Heart right ventricle (tissue), 16 donors: ENCODE data around the gene BIVM. TPM values are rescaled to one million over a fixed set of nuclear protein-coding genes. Genes with fewer than 3 reads are reported as not detected.
A peak's percentile ranks its signal among the peaks of the same experiment; 100 is the strongest.

Experiments
- ATAC-seq, 8 donors: fragments of 200-7000 bp; cut with Tn5 transposase; one replicate each; pipeline ENCODE4 v1.9.1; 2020; ENCODE audit warnings: mild to moderate bottlenecking in 8 of 8, moderate library complexity in 8 of 8, moderate number of reproducible peaks in 1 of 8
- DNase-seq, 2 donors: peaks; one replicate each; pipeline ENCODE4 v3.0.0-alpha.2; 2020
- H3K27ac ChIP-seq, 10 donors: fragments of 200-600 bp; sonication (generic) in 2 of 10; one replicate each; pipeline versions ENCODE4 v1.5.0 to v1.8.0; 2020 to 2022; ENCODE audit warnings: mild to moderate bottlenecking in 3 of 10
- H3K27me3 ChIP-seq, 7 donors: fragments of 200-600 bp; one replicate each; pipeline ENCODE4 v1.8.0; 2021 to 2022; ENCODE audit warnings: mild to moderate bottlenecking in 2 of 7
- H3K36me3 ChIP-seq, 9 donors: fragments of 200-600 bp; sonication (generic) in 1 of 9; one replicate each; pipeline versions ENCODE4 v1.5.0 to v1.8.0; 2020 to 2022; ENCODE audit warnings: mild to moderate bottlenecking in 2 of 9
- H3K4me1 ChIP-seq, 9 donors: fragments of 200-600 bp; sonication (generic) in 1 of 9; one replicate each; pipeline versions ENCODE4 v1.5.0 to v1.8.0; 2020 to 2022; ENCODE audit warnings: mild to moderate bottlenecking in 4 of 9
- H3K4me3 ChIP-seq, 10 donors: fragments of 200-600 bp; sonication (generic) in 2 of 10; one replicate each; pipeline versions ENCODE4 v1.5.0 to v1.8.0; 2020 to 2022; ENCODE audit warnings: mild to moderate bottlenecking in 7 of 10, moderate library complexity in 2 of 10
- H3K9me3 ChIP-seq, 11 donors: fragments of 200-600 bp in 10 of 11; sonication (generic) in 2 of 11; one replicate each; pipeline versions ENCODE4 v1.5.0 to v1.8.0; 2013 to 2022; ENCODE audit warnings: mild to moderate bottlenecking in 2 of 11, control low read depth in 1 of 11, moderate library complexity in 1 of 11
- WGBS, 2 donors: extraction: QIAGEN DNeasy Blood & Tissue Kit; methylation state at CpG; one replicate each; pipeline ENCODE4 v1.1.7; 2013; ENCODE audit warnings: inconsistent platforms in 1 of 2; 5-methylcytosine and 5-hydroxymethylcytosine counted together
- intact Hi-C, 10 donors: fragments of 100-400 bp; cut with DNase I; formaldehyde crosslinking; loops; one replicate each; pipeline versions ENCODE4 v1.11.1 to v1.14.2; 2022
- polyA plus RNA-seq, 2 donors: library from polyadenylated mRNA; stranded (reverse); fragments of 200-250 nt; gene quantifications; one replicate each; pipeline ENCODE4 v1.2.3, GENCODE V29; 2013
- total RNA-seq, 10 donors: library from RNA; stranded (reverse); fragmentation: NEBNext Ultra II Directional in 3 of 10; extraction: Animal tissue kit (Norgen Biotek cat#: 25700) in 3 of 10; gene quantifications; one replicate each; pipeline versions ENCODE4 v1.2.1 to v1.2.4, GENCODE V29; 2021 to 2023
- TF ChIP-seq, protein P1 (sequence below), 9 donors: fragments of 200-600 bp; sonication (generic) in 2 of 9; IDR thresholded peaks; one replicate each; pipeline versions ENCODE4 v1.5.0 to v1.8.0; 2021 to 2022; ENCODE audit warnings: antibody characterized with exemption in 9 of 9, mild to moderate bottlenecking in 5 of 9, moderate library complexity in 1 of 9
- donor health status: Arrhythmogenic right ventricular cardiomyopathy.
- donor health status: ischemic (EF 13 %, LVEDD 7.1; RV severe dilation, severe dysfunction).
- donor health status: healthy with polysubstance abuse.
- donor health status: DM: no; HTN: yes; CAD: no.
- donor health status: DM: no; HTN: no; CAD: no.
- donor health status: ischemic (EF 25% LVEDD 6.9; RV normal size, moderate dysfunction).
- donor health status: ischemic (EF 25% LVEDD 5.7; RV mildly dilated, moderate dysfunction).
- donor health status: healthy.
- donor health status: DM: yes; HTN: yes; CAD: no.
- donor health status: Ischemic cardiomyopathy.
- donor health status: ischemic (EF 35%, LVEDD 5.7; RV mildly dilated, moderate dysfunction).
- donor health status: nonischemic (EF 11% LVEDD 7.7; RV severe dilation, severe dysfunction).
- donor health status: DM: yes; HTN: yes; CAD: no.
- donor health status: PGD.
- donor health status: ischemic (EF 29% LVEDD 5.4; RV normal size, mild dysfunction).
- donor health status: nonischemic (EF 23%, LVEDD 6.1; RV moderate dilation, normal function).

BIVM gene
- total and polyA plus RNA-seq, 12 donors, result 6.7 to 37.3 (median 28.3) TPM

DNA sequence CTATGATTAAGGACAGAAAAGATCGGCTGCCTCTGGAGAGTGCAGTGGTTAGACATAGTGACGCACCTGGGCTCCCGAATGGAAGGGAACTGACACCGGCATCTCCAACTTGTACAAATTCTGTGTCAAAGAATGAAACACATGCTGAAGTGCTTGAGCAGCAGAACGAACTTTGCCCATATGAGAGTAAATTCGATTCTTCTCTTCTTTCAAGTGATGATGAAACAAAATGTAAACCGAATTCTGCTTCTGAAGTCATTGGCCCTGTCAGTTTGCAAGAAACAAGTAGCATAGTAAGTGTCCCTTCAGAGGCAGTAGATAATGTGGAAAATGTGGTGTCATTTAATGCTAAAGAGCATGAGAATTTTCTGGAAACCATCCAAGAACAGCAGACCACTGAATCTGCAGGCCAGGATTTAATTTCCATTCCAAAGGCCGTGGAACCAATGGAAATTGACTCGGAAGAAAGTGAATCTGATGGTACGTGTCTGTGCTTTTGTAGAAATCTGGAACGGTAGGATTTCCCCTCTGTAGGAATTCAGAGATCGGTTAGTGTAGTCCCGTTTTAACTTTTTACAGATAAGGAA lies 63.8 kb downstream of the BIVM start:
- 85% methylated on average over 13 of the region's 13 CpGs for WGBS, 2 donors
- TF ChIP-seq, protein P1, sequence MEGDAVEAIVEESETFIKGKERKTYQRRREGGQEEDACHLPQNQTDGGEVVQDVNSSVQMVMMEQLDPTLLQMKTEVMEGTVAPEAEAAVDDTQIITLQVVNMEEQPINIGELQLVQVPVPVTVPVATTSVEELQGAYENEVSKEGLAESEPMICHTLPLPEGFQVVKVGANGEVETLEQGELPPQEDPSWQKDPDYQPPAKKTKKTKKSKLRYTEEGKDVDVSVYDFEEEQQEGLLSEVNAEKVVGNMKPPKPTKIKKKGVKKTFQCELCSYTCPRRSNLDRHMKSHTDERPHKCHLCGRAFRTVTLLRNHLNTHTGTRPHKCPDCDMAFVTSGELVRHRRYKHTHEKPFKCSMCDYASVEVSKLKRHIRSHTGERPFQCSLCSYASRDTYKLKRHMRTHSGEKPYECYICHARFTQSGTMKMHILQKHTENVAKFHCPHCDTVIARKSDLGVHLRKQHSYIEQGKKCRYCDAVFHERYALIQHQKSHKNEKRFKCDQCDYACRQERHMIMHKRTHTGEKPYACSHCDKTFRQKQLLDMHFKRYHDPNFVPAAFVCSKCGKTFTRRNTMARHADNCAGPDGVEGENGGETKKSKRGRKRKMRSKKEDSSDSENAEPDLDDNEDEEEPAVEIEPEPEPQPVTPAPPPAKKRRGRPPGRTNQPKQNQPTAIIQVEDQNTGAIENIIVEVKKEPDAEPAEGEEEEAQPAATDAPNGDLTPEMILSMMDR (IDR thresholded peaks at IDR 0.05), result no peak
- intact Hi-C loops, result no loop called here
- H3K36me3 ChIP-seq, result peaks cover 7 to 99% (median 65%) of the 10 kb centered on the region in 9 donors
- no peak for DNase-seq
- H3K27me3 ChIP-seq, result no peaks in the 10 kb centered on the region
- ATAC-seq, result no peak
- peaks cover 0 to 12% (median 7%) of the 10 kb centered on the region in 9 donors for H3K4me1 ChIP-seq
- H3K9me3 ChIP-seq, result peaks cover 0 to 8% (median 0%) of the 10 kb centered on the region in 11 donors
- H3K27ac ChIP-seq, result no peak overlapping the region
- no peak overlapping the region for H3K4me3 ChIP-seq

DNA sequence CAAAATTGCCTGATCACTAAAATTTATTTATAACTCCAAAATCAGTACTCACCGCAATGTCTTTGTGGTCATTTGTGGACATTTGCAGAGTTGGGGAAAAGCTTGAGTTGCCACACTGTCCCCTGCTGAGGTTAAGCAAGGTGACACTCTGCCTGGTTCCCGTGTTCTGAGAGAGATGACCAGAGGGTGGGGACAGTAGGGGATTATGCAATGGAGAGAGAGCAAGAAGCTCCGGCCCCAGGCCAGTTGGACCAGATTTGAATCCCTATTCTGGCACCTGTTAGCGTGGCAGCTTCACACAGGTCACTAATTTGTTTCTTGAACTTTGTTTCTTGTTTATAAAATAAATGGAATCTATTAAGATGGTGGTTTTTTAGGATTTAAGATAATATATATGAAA lies 64.7 kb downstream of the BIVM start:
- H3K4me3 ChIP-seq, result no peak overlapping the region
- WGBS, 2 donors, result 46 to 52% methylated on average over 4 of the region's 4 CpGs
- H3K4me1 ChIP-seq, result peaks cover 0 to 12% (median 7%) of the 10 kb centered on the region in 9 donors
- DNase-seq, result peak; percentile 27 to 28
- peaks cover 0 to 8% (median 0%) of the 10 kb centered on the region in 11 donors for H3K9me3 ChIP-seq
- intact Hi-C loops, result no loop called here
- peaks cover 7 to 99% (median 69%) of the 10 kb centered on the region in 9 donors for H3K36me3 ChIP-seq
- TF ChIP-seq, protein P1 (IDR thresholded peaks at IDR 0.05), result no peak
- H3K27me3 ChIP-seq, result no peaks in the 10 kb centered on the region
- H3K27ac ChIP-seq, result no peak overlapping the region
- ATAC-seq, result peak in 7 of 8 donors; percentile 55 to 94 (median 87)

DNA sequence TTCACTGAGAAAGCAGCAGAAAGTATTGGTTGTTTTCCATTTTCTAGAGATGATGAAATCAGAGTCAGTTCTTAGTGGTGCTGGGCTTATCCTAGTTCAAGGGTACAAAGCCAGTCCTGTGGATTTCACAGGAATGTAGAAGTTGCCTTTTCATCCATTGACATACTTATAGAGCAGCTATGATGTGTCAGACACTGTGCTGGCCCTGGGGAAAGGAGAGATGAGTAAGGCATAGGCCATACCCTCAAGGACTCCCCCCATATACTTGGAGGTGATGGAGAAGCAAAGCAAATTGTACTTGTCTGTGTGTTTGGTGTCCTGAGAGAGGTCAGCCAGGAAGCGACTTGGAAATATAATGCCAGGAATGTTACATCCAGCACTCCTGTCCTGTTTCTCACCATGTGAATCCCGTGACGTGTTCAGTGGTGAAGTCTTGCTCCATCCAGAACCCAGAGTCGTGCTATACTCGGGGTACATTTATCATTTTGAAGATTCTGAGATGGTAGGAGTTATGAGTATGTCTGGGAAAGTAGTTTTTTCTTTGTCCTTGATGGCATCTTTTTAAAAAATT lies 69.5 kb downstream of the BIVM start:
- peaks cover 3 to 96% (median 53%) of the 10 kb centered on the region in 9 donors for H3K36me3 ChIP-seq
- 82 to 85% methylated on average over 5 of the region's 5 CpGs for WGBS, 2 donors
- H3K27me3 ChIP-seq, result no peaks in the 10 kb centered on the region
- H3K27ac ChIP-seq, result no peak overlapping the region
- DNase-seq (no peak), ATAC-seq (no peak)
- H3K4me3 ChIP-seq, result no peak overlapping the region
- peaks cover 0 to 27% (median 11%) of the 10 kb centered on the region in 9 donors for H3K4me1 ChIP-seq
- TF ChIP-seq, protein P1 (IDR thresholded peaks at IDR 0.05), result no peak
- peaks cover 0 to 8% (median 0%) of the 10 kb centered on the region in 11 donors for H3K9me3 ChIP-seq
- intact Hi-C loops, result no loop called here

DNA sequence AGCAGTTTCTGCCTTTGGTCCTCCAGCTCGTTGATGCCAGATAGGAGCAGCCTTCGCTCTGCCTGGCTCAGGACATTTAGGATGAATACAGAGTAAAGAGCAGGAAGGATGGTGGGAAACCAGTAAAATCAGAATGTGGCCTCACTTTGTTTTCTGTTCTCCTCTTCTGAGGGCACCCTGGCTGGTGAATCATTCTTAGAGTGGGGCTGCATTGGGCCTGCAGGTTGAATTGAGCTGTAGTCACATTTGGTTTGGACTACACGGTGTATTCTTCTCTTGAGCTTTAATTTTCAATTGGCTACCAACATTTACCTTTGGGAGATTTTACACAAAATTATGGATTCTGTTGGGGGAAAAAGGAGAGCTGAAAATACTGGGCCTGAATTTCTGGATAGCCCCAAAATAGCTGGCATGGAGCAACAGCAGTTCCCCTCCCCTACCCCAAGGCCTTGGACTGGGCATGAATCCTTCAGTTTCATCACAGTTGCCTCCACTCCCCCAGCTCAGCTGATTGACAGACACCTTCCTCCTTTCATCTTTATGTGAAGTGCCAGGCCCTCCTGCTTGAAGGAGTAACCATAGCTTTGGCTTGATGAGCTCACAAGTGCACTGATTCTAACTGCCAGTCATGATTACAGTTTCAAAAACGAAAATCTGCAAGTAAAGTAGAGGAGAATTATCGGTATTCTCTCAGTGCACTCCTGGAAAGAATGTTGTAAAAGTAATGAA lies 71.2 kb downstream of the BIVM start:
- TF ChIP-seq, protein P1 (IDR thresholded peaks at IDR 0.05), result no peak
- peak in 4 of 8 donors; percentile 10 to 31 (median 22) for ATAC-seq
- 49 to 57% methylated on average over 5 of the region's 5 CpGs for whole genome bisulfite sequencing, 2 donors
- Histone ChIP-seq H3K27me3 (no peaks in the 10 kb centered on the region), H3K27ac (peak overlapping the region in 1 of 10 donors; percentile 20), H3K4me3 (no peak overlapping the region), H3K36me3 (peaks cover 0 to 98% (median 45%) of the 10 kb centered on the region in 9 donors), H3K4me1 (peaks cover 0 to 23% (median 9%) of the 10 kb centered on the region in 9 donors), H3K9me3 (no peaks in the 10 kb centered on the region)
- intact Hi-C loops, result no loop called here
- DNase-seq, result no peak
